Measurements from ENCODE around the gene COL27A1. TPM values are rescaled to one million over a fixed set of nuclear protein-coding genes. Genes with fewer than 3 reads are reported as not detected.

The COL27A1 gene
- total RNA-seq, 2 donors from 2014 or later = 2.7 to 3.7 TPM

Small RNA genes within 50 kb of the gene (microRNA-seq; reads per million reads assigned to microRNA genes)
- 791 to 1,507 reads per million in 2 donors for gene MIR455

Other genes with a start within 250 kb of the COL27A1 start
- gene AMBP, start 77.2 kb upstream of the COL27A1 start, total RNA-seq = under 1 TPM; 0.39 to 0.64 TPM
- gene KIF12, start 56.2 kb upstream of the COL27A1 start, total RNA-seq = 10 to 100 TPM; 19.5 to 27.9 TPM
- not detected for gene ORM1, start 167.6 kb downstream of the COL27A1 start, total RNA-seq
- gene ORM2, start 174.3 kb downstream of the COL27A1 start, total RNA-seq = not detected
- 10 to 100 TPM; 32.4 to 35.9 TPM for gene AKNA, start 232.4 kb downstream of the COL27A1 start, total RNA-seq